K562 (cell line): ENCODE data around the gene YAP1. TPM values are rescaled to one million over a fixed set of nuclear protein-coding genes. Genes with fewer than 3 reads are reported as not detected.

ENCODE experiments used
- ATAC-seq: fragments of 200-7000 bp; cut with Tn5 transposase; 3 replicates; pipeline ENCODE4 v1.9.1; 2020; ENCODE audit warnings: moderate library complexity
- BruUV-seq: library from RNA; stranded (reverse); fragments of 400-500 nt; replicated peaks from 2 replicates; lab custom pipeline; 2021; lab: Mats Ljungman, UMichigan
- CTCF ChIA-PET: fragments of 300-600 bp; formaldehyde crosslinking; extraction: SDS; loops from one replicate; lab custom pipeline; 2021; ENCODE audit warnings: low intra/inter-chr PET ratio; lab: Yijun Ruan, JAX
- POLR2A ChIA-PET: fragments of 300-600, 350-650 bp; sonication (Branson Sonifier 250); formaldehyde crosslinking; extraction: SDS; loops from one replicate; lab custom pipeline; 2021; ENCODE audit warnings: antibody characterized with exemption, inconsistent platforms; lab: Yijun Ruan, JAX
- DNase-seq, 4 experiments: peaks; one replicate each; pipeline versions ENCODE4 v3.0.0 to v3.0.0-alpha.2; 2011 to 2018; ENCODE audit warnings: low spot score in 3 of 4, mixed read lengths in 3 of 4; ENCODE audit errors: extremely low read depth in 1 of 4
- FAIRE-seq: peaks from 2 replicates; lab custom pipeline; 2011; peaks lifted over from hg19 to GRCh38; lab: Jason Lieb, UNC
- H2AFZ ChIP-seq: 2 replicates; pipeline ENCODE4 v1.6.0; 2011; ENCODE audit warnings: low read depth, low read length, control low read depth, inconsistent platforms
- H3K27ac ChIP-seq: fragments of 200-600 bp; 3 replicates; pipeline ENCODE4 v1.8.0; 2011; ENCODE audit warnings: low read depth, mild to moderate bottlenecking, control low read depth, inconsistent platforms, low read length, moderate library complexity, mixed read lengths; ENCODE audit errors: extremely low read depth
- H3K27me3 ChIP-seq, 2 experiments: fragments of 300-600 bp in 1 of 2; 2 replicates in 1 of 2; 3 replicates in 1 of 2; pipeline versions ENCODE4 v1.6.0 to v1.8.0; 2011; ENCODE audit warnings: inconsistent platforms in 2 of 2, low read length in 2 of 2, mild to moderate bottlenecking in 1 of 2, mixed read lengths in 1 of 2, moderate library complexity in 1 of 2; ENCODE audit not compliant: control insufficient read depth in 2 of 2, insufficient read depth in 2 of 2
- H3K36me3 ChIP-seq: fragments of 300-600 bp; 3 replicates; pipeline ENCODE4 v1.8.0; 2011; ENCODE audit warnings: mild to moderate bottlenecking, low read length, inconsistent platforms; ENCODE audit not compliant: control insufficient read depth, insufficient read depth
- H3K4me1 ChIP-seq, 2 experiments: fragments of 200-600 bp in 1 of 2; replicated peaks in 1 of 2; 2 replicates in 1 of 2; 3 replicates in 1 of 2; pipeline versions ENCODE4 v1.5.1 to v1.8.0; 2011; ENCODE audit warnings: inconsistent platforms in 2 of 2, low read length in 2 of 2, mild to moderate bottlenecking in 1 of 2, mixed read lengths in 1 of 2, moderate library complexity in 1 of 2; ENCODE audit not compliant: control insufficient read depth in 2 of 2, insufficient read depth in 2 of 2
- H3K4me2 ChIP-seq: 2 replicates; pipeline ENCODE4 v1.6.1; 2011; ENCODE audit warnings: low read length, control low read depth, inconsistent platforms, mixed read lengths; ENCODE audit not compliant: insufficient read depth
- H3K4me3 ChIP-seq: fragments of 200-600 bp; sonication (generic), shearing (Covaris generic); 2 replicates; pipeline ENCODE4 v1.5.1; 2016; ENCODE audit warnings: control low read depth, inconsistent platforms
- H3K79me2 ChIP-seq: fragments of 200-600 bp; 3 replicates; pipeline ENCODE4 v1.8.0; 2011; ENCODE audit warnings: low read length, inconsistent platforms; ENCODE audit not compliant: control insufficient read depth, insufficient read depth
- H3K9ac ChIP-seq, 2 experiments: 2 replicates each; pipeline versions ENCODE4 v1.6.0 to v1.6.1; 2011; ENCODE audit warnings: low read depth in 2 of 2, low read length in 2 of 2, control low read depth in 1 of 2, inconsistent platforms in 1 of 2, mild to moderate bottlenecking in 1 of 2, mixed read lengths in 1 of 2; ENCODE audit not compliant: insufficient read depth in 1 of 2
- H3K9me1 ChIP-seq: one replicate; pipeline ENCODE4 v1.6.0; 2011; ENCODE audit warnings: inconsistent platforms, mild to moderate bottlenecking, low read length, moderate library complexity; ENCODE audit not compliant: control insufficient read depth, insufficient read depth
- H3K9me3 ChIP-seq: replicated peaks from 2 replicates; pipeline ENCODE4 v1.5.1; 2011; ENCODE audit warnings: low read depth, low read length, inconsistent platforms; ENCODE audit not compliant: control insufficient read depth, insufficient read depth
- H4K20me1 ChIP-seq: replicated peaks from 2 replicates; pipeline ENCODE4 v1.6.1; 2011; ENCODE audit warnings: low read length, inconsistent platforms, mixed read lengths; ENCODE audit not compliant: control insufficient read depth, insufficient read depth
- ARID3B ChIP-seq: fragments of 250-450 bp; sonication (Bioruptor Pico); IDR thresholded peaks from 2 replicates; pipeline ENCODE4 v1.4.0; 2020; ENCODE audit warnings: borderline replicate concordance
- ATF4 ChIP-seq: fragments of 450-650 bp; formaldehyde crosslinking; IDR thresholded peaks from 2 replicates; pipeline ENCODE4 v1.4.0; 2022; ENCODE audit warnings: mild to moderate bottlenecking, moderate library complexity
- CEBPB ChIP-seq: fragments of 450-650 bp; IDR thresholded peaks from 2 replicates; pipeline ENCODE4 v1.6.1; 2016; ENCODE audit warnings: missing genetic modification characterization, missing compliant biosample characterization
- GABPB1 ChIP-seq: sonication (generic); formaldehyde crosslinking; IDR thresholded peaks from 2 replicates; pipeline ENCODE4 v1.8.0; 2022; ENCODE audit warnings: mild to moderate bottlenecking, missing genetic modification reagents
- GATAD2B ChIP-seq: fragments of 450-650 bp; IDR thresholded peaks from 2 replicates; pipeline ENCODE4 v1.6.1; 2017; ENCODE audit warnings: mild to moderate bottlenecking, borderline replicate concordance
- GMEB1 ChIP-seq: fragments of 250-450 bp; sonication (Bioruptor Pico); IDR thresholded peaks from 2 replicates; pipeline ENCODE4 v1.4.0; 2020; ENCODE audit warnings: mild to moderate bottlenecking
- SMARCC2 ChIP-seq: fragments of 450-650 bp; IDR thresholded peaks from 2 replicates; pipeline ENCODE4 v1.6.1; 2017; ENCODE audit warnings: antibody characterized with exemption, moderate library complexity, mild to moderate bottlenecking, low read depth
- ZBTB34 ChIP-seq: fragments of 250-450 bp; sonication (Bioruptor Pico); IDR thresholded peaks from 2 replicates; pipeline ENCODE4 v1.8.0; 2021; ENCODE audit warnings: mild to moderate bottlenecking, moderate library complexity
- ZNF24 ChIP-seq: fragments of 450-650 bp; IDR thresholded peaks from 2 replicates; pipeline ENCODE4 v1.6.1; 2016
- WGBS: fragments of 100-300 bp; shearing (Covaris generic); methylation state at CpG from one replicate; pipeline ENCODE4 v1.1.6; 2016; ENCODE audit warnings: low coverage, mixed read lengths; ENCODE audit not compliant: insufficient coverage; ENCODE audit errors: missing lambda C conversion rate; 5-methylcytosine and 5-hydroxymethylcytosine counted together
- in situ Hi-C: fragments of 300-500 bp; cut with MboI; formaldehyde crosslinking; loops from 4 replicates; pipeline ENCODE4 v1.15.0; 2018; ENCODE audit warnings: inconsistent platforms, mixed read lengths
- intact Hi-C: fragments of 100-400 bp; cut with micrococcal nuclease; formaldehyde crosslinking; loops from 2 replicates; pipeline ENCODE4 v1.14.2; 2022
- polyA plus RNA-seq, 8 experiments: library from polyadenylated mRNA; depleted of rRNA in 4 of 8; stranded (reverse) in 5 of 8; unstranded in 3 of 8; fragments of >200 nt; fragmentation: Nextera tagmentation in 2 of 8; fragmentation: Illumina TruSeq in 1 of 8; extraction: Ambion mirVana in 2 of 8; extraction: Trizol in 1 of 8; gene quantifications; 2 replicates each; pipeline versions ENCODE4 v1.2.1 to v1.2.3, GENCODE V29; 2011 to 2014; ENCODE audit warnings: inconsistent platforms in 1 of 8, missing spikeins in 1 of 8
- total RNA-seq, 7 experiments: library from RNA; depleted of rRNA in 6 of 7; stranded (reverse); fragments of >200 nt in 6 of 7; fragmentation: Illumina TruSeq in 2 of 7; extraction: Trizol in 2 of 7; gene quantifications; 2 replicates each; pipeline versions ENCODE4 v1.2.1 to v1.2.3, GENCODE V29; 2011 to 2021; ENCODE audit warnings: low replicate concordance in 1 of 7

YAP1 gene
- total and polyA plus RNA-seq, 9 of the 15 experiments (the other 6 are each of a cell fraction or from before 2014, with no cell fraction given), result 0.18 TPM; not detected in 8

GRCh38 chr11:102237096-102237735 is 127.0 kb downstream of the YAP1 start:
- no TSS peak for BruUV-seq
- Histone ChIP-seq H3K4me2 (no peak overlapping the region), H2AFZ (no peak overlapping the region), H4K20me1 (no peaks in the 10 kb centered on the region), H3K79me2 (no peaks in the 10 kb centered on the region), H3K9me1 (no peaks in the 10 kb centered on the region), H3K36me3 (no peaks in the 10 kb centered on the region), H3K4me1 (no peaks in the 10 kb centered on the region)
- FAIRE-seq, result no peak
- no peak for DNase-seq
- no peak for ATAC-seq
- POLR2A ChIA-PET, result interaction anchor here (0.6 kb wide), 1 partner anchor 207 kb away, joined by 3 read pairs; no protein-coding TSS in a partner anchor
- TF ChIP-seq GABPB1 (no peak), ZNF24 (no peak), ZBTB34 (CRISPR knock-in tag) (no peak), ARID3B (CRISPR knock-in tag) (no peak), ATF4 (CRISPR knock-in tag) (no peak), GMEB1 (CRISPR knock-in tag) (no peak), GATAD2B (no peak), SMARCC2 (no peak), CEBPB (tag) (no peak)
- TF ChIP-seq, all 486 proteins: peak for 0
- Histone ChIP-seq H3K27ac (no peak overlapping the region), H3K4me3 (no peak overlapping the region), H3K9ac (no peak overlapping the region), H3K9me3 (no peaks in the 10 kb centered on the region), H3K27me3 (peaks cover 6 to 28% of the 10 kb centered on the region in 2 experiments; a peak in 4 of 5 replicates)
- in situ Hi-C loops (no loop called here), intact Hi-C loops (no loop called here)
- WGBS, result 2% methylated on average over 5 of the region's 5 CpGs
- CTCF ChIA-PET, result no interaction called here
